Measurements from ENCODE around the gene VN1R2.
"Not testable (repeated sequence)": the region's sequence is repeated elsewhere in the genome, so short reads cannot be mapped to it uniquely, and the experiment has no call there.

The VN1R2 gene

GRCh38 chr19:53257715-53258342, at the start of gene VN1R2:
VN1R2 (plus strand) TSS chr19:53258292; CDS start chr19:53258376, 84 bp downstream.
- H3K9me3 ChIP-seq (ENCODE audit: insufficient read depth, low read length): peaks cover 15% of the 10 kb centered on the region
- H4K20me1 ChIP-seq (ENCODE audit: insufficient read depth, low read length); H3K9ac ChIP-seq (ENCODE audit: low read length); H3K4me2 ChIP-seq (ENCODE audit: low read length); H3K4me1 ChIP-seq (ENCODE audit: low read length); H3K27ac ChIP-seq (ENCODE audit: low read length); H3K79me2 ChIP-seq (ENCODE audit: low read length); H3K27me3 ChIP-seq (ENCODE audit: low read depth, low read length); H2AFZ ChIP-seq (ENCODE audit: low read depth, low read length); H3K36me3 ChIP-seq (replicated peaks; ENCODE audit: low read depth, low read length); H3K4me3 ChIP-seq (ENCODE audit: low read length): not testable (repeated sequence)

GRCh38 chr19:53211554-53211953, 46.5 kb upstream of the VN1R2 start:
- not testable (repeated sequence) for H2AFZ ChIP-seq (ENCODE audit: low read depth, low read length); H3K4me1 ChIP-seq (ENCODE audit: low read length); H3K27me3 ChIP-seq (ENCODE audit: low read depth, low read length); H3K27ac ChIP-seq (ENCODE audit: low read length); H3K79me2 ChIP-seq (ENCODE audit: low read length); H3K36me3 ChIP-seq (replicated peaks; ENCODE audit: low read depth, low read length); H3K9ac ChIP-seq (ENCODE audit: low read length); H3K4me2 ChIP-seq (ENCODE audit: low read length); H3K4me3 ChIP-seq (ENCODE audit: low read length); H4K20me1 ChIP-seq (ENCODE audit: insufficient read depth, low read length)
- H3K9me3 ChIP-seq (ENCODE audit: insufficient read depth, low read length): peaks cover 43% of the 10 kb centered on the region

GRCh38 chr19:53212703-53213320, 45.3 kb upstream of the VN1R2 start:
- Histone ChIP-seq H3K9me3 (ENCODE audit: insufficient read depth, low read length) (peaks cover 45% of the 10 kb centered on the region), H3K4me2 (ENCODE audit: low read length) (no peak overlapping the region), H3K9ac (ENCODE audit: low read length) (no peak overlapping the region), H3K79me2 (ENCODE audit: low read length) (no peaks in the 10 kb centered on the region), H4K20me1 (ENCODE audit: insufficient read depth, low read length) (no peaks in the 10 kb centered on the region), H3K4me1 (ENCODE audit: low read length) (no peaks in the 10 kb centered on the region), H3K27ac (ENCODE audit: low read length) (no peak overlapping the region), H3K36me3 (replicated peaks; ENCODE audit: low read depth, low read length) (no peaks in the 10 kb centered on the region), H3K27me3 (ENCODE audit: low read depth, low read length) (no peaks in the 10 kb centered on the region), H3K4me3 (ENCODE audit: low read length) (no peak overlapping the region), H2AFZ (ENCODE audit: low read depth, low read length) (no peak overlapping the region)
- TF ChIP-seq CTCF (IDR thresholded peaks at IDR 0.05; ENCODE audit: low read depth, low read length): no peak
- no peak for TF ChIP-seq EZH2phosphoT487 (IDR thresholded peaks at IDR 0.05; ENCODE audit: low read depth)

GRCh38 chr19:53222716-53223115, 35.4 kb upstream of the VN1R2 start:
- not testable (repeated sequence) for H2AFZ ChIP-seq (ENCODE audit: low read depth, low read length); H3K9ac ChIP-seq (ENCODE audit: low read length); H3K4me1 ChIP-seq (ENCODE audit: low read length); H3K36me3 ChIP-seq (replicated peaks; ENCODE audit: low read depth, low read length); H3K27ac ChIP-seq (ENCODE audit: low read length); H3K4me2 ChIP-seq (ENCODE audit: low read length); H3K79me2 ChIP-seq (ENCODE audit: low read length); H4K20me1 ChIP-seq (ENCODE audit: insufficient read depth, low read length); H3K27me3 ChIP-seq (ENCODE audit: low read depth, low read length); H3K4me3 ChIP-seq (ENCODE audit: low read length)
- H3K9me3 ChIP-seq (ENCODE audit: insufficient read depth, low read length): peaks cover 20% of the 10 kb centered on the region; the same call in 1 of the 2 replicates

- Histone ChIP-seq H3K4me3 (ENCODE audit: low read length) (no peak overlapping the region), H3K4me2 (ENCODE audit: low read length) (no peak overlapping the region), H3K27me3 (ENCODE audit: low read depth, low read length) (no peaks in the 10 kb centered on the region), H2AFZ (ENCODE audit: low read depth, low read length) (no peak overlapping the region), H3K79me2 (ENCODE audit: low read length) (no peaks in the 10 kb centered on the region), H3K9ac (ENCODE audit: low read length) (no peak overlapping the region), H3K4me1 (ENCODE audit: low read length) (no peaks in the 10 kb centered on the region), H3K27ac (ENCODE audit: low read length) (no peak overlapping the region), H3K36me3 (replicated peaks; ENCODE audit: low read depth, low read length) (no peaks in the 10 kb centered on the region), H4K20me1 (ENCODE audit: insufficient read depth, low read length) (no peaks in the 10 kb centered on the region), H3K9me3 (ENCODE audit: insufficient read depth, low read length) (peaks cover 10% of the 10 kb centered on the region; the same call in 1 of the 2 replicates)
- no peak for TF ChIP-seq EZH2phosphoT487 (IDR thresholded peaks at IDR 0.05; ENCODE audit: low read depth)
- no peak for TF ChIP-seq CTCF (IDR thresholded peaks at IDR 0.05; ENCODE audit: low read depth, low read length)
Measured at GRCh38 chr19:53224606-53225005, 33.5 kb upstream of the VN1R2 start.
